Astrocyte (in vitro differentiated cells and primary cell): Measurements from ENCODE around the gene PLCL2. TPM values are rescaled to one million over a fixed set of nuclear protein-coding genes. Genes with fewer than 3 reads are reported as not detected.

Experiments used
- DNase-seq: peaks from one replicate; pipeline ENCODE4 v3.0.0-alpha.2; 2010; ENCODE audit warnings: low read depth
- FAIRE-seq: peaks from 2 replicates; lab custom pipeline; 2011; peaks lifted over from hg19 to GRCh38; lab: Jason Lieb, UNC
- H2AFZ ChIP-seq: 2 replicates; pipeline ENCODE4 v1.6.0; 2012; ENCODE audit warnings: low read depth, low read length, inconsistent platforms
- H3K27ac ChIP-seq: 2 replicates; pipeline ENCODE4 v1.5.1; 2011; ENCODE audit warnings: low read depth, low read length, inconsistent platforms
- H3K27me3 ChIP-seq: 2 replicates; pipeline ENCODE4 v1.6.0; 2011; ENCODE audit warnings: low read length, inconsistent platforms; ENCODE audit not compliant: insufficient read depth
- H3K36me3 ChIP-seq: 2 replicates; pipeline ENCODE4 v1.5.1; 2011; ENCODE audit warnings: low read length, inconsistent platforms; ENCODE audit not compliant: insufficient read depth
- H3K4me1 ChIP-seq: 2 replicates; pipeline ENCODE4 v1.5.1; 2011; ENCODE audit warnings: low read length, inconsistent platforms; ENCODE audit not compliant: insufficient read depth
- H3K4me2 ChIP-seq: 2 replicates; pipeline ENCODE4 v1.6.0; 2012; ENCODE audit warnings: low read length, inconsistent platforms
- H3K4me3 ChIP-seq: 2 replicates; pipeline ENCODE4 v1.5.1; 2011; ENCODE audit warnings: low read depth, mild to moderate bottlenecking, low read length, inconsistent platforms; ENCODE audit not compliant: insufficient read depth
- H3K79me2 ChIP-seq: 2 replicates; pipeline ENCODE4 v1.6.0; 2012; ENCODE audit warnings: mild to moderate bottlenecking, low read length, inconsistent platforms; ENCODE audit not compliant: insufficient read depth
- H3K9ac ChIP-seq: 2 replicates; pipeline ENCODE4 v1.6.0; 2012; ENCODE audit warnings: mild to moderate bottlenecking, low read length, inconsistent platforms
- H3K9me3 ChIP-seq: 2 replicates; pipeline ENCODE4 v1.5.1; 2012; ENCODE audit warnings: low read depth, mild to moderate bottlenecking, low read length, inconsistent platforms; ENCODE audit not compliant: insufficient read depth
- H4K20me1 ChIP-seq: 2 replicates; pipeline ENCODE4 v1.6.0; 2012; ENCODE audit warnings: low read length, inconsistent platforms; ENCODE audit not compliant: insufficient read depth
- H3K27ac Mint-ChIP-seq: one replicate; pipeline ENCODE4 v1.8.0; 2021; ENCODE audit warnings: mild to moderate bottlenecking, mixed read lengths; ENCODE audit not compliant: unreplicated experiment
- H3K27me3 Mint-ChIP-seq: one replicate; pipeline ENCODE4 v1.8.0; 2021; ENCODE audit warnings: low read depth, mixed read lengths; ENCODE audit not compliant: unreplicated experiment
- H3K36me3 Mint-ChIP-seq: one replicate; pipeline ENCODE4 v1.8.0; 2021; ENCODE audit warnings: low read depth, mixed read lengths; ENCODE audit not compliant: unreplicated experiment
- H3K4me1 Mint-ChIP-seq: one replicate; pipeline ENCODE4 v1.8.0; 2021; ENCODE audit warnings: low read depth, mixed read lengths; ENCODE audit not compliant: unreplicated experiment
- H3K4me3 Mint-ChIP-seq: one replicate; pipeline ENCODE4 v1.8.0; 2021; ENCODE audit warnings: mild to moderate bottlenecking, moderate library complexity, mixed read lengths; ENCODE audit not compliant: unreplicated experiment
- H3K9me3 Mint-ChIP-seq: one replicate; pipeline ENCODE4 v1.8.0; 2021; ENCODE audit warnings: mild to moderate bottlenecking, mixed read lengths; ENCODE audit not compliant: unreplicated experiment
- CTCF ChIP-seq: IDR thresholded peaks from 2 replicates; pipeline ENCODE4 v1.5.1; 2011; ENCODE audit warnings: low read depth, mild to moderate bottlenecking, inconsistent platforms, low read length, moderate library complexity; ENCODE audit not compliant: insufficient read depth
- EZH2 ChIP-seq: IDR thresholded peaks from 2 replicates; pipeline ENCODE4 v1.6.1; 2012; ENCODE audit warnings: mild to moderate bottlenecking, low read length, inconsistent platforms; ENCODE audit not compliant: insufficient read depth
- total RNA-seq: library from RNA; stranded (reverse); gene quantifications from 2 replicates; pipeline ENCODE4 v1.2.1, GENCODE V29; 2021

The PLCL2 gene
- total RNA-seq, 1 donor from 2014 or later, result 3.9 TPM

GRCh38 chr3:16916840-16917239, 32.1 kb downstream of the PLCL2 start:
- no peak overlapping the region for H3K4me3 Mint-ChIP-seq
- Histone ChIP-seq H3K27ac (peak overlapping the region; percentile 66), H4K20me1 (peaks cover 3% of the 10 kb centered on the region), H3K4me1 (peaks cover 10% of the 10 kb centered on the region), H2AFZ (no peak overlapping the region), H3K27me3 (no peaks in the 10 kb centered on the region), H3K79me2 (peaks cover 4% of the 10 kb centered on the region), H3K9ac (peak overlapping the region; percentile 0), H3K4me3 (no peak overlapping the region), H3K36me3 (no peaks in the 10 kb centered on the region), H3K4me2 (peak overlapping the region; percentile 58), H3K9me3 (no peaks in the 10 kb centered on the region)
- H3K36me3 Mint-ChIP-seq, result no peaks in the 10 kb centered on the region
- H3K4me1 Mint-ChIP-seq, result peaks cover 12% of the 10 kb centered on the region
- FAIRE-seq (no peak), DNase-seq (no peak)
- H3K27me3 Mint-ChIP-seq, result no peaks in the 10 kb centered on the region
- no peaks in the 10 kb centered on the region for H3K9me3 Mint-ChIP-seq
- H3K27ac Mint-ChIP-seq, result no peak overlapping the region
- TF ChIP-seq EZH2, result no peak
- no peak for TF ChIP-seq CTCF

GRCh38 chr3:16917256-16917935, 32.6 kb downstream of the PLCL2 start:
- Histone ChIP-seq H3K4me3 (no peak overlapping the region), H3K36me3 (no peaks in the 10 kb centered on the region), H3K9ac (peak overlapping the region; percentile 0), H3K79me2 (peaks cover 4% of the 10 kb centered on the region), H3K27ac (peak overlapping the region; percentile 66), H3K4me1 (peaks cover 10% of the 10 kb centered on the region), H4K20me1 (peaks cover 3% of the 10 kb centered on the region), H2AFZ (no peak overlapping the region), H3K9me3 (no peaks in the 10 kb centered on the region), H3K4me2 (peak overlapping the region; percentile 58), H3K27me3 (no peaks in the 10 kb centered on the region)
- TF ChIP-seq CTCF, result no peak
- TF ChIP-seq EZH2, result no peak
- Mint-ChIP-seq H3K27me3 (no peaks in the 10 kb centered on the region), H3K36me3 (no peaks in the 10 kb centered on the region), H3K9me3 (no peaks in the 10 kb centered on the region), H3K4me1 (peaks cover 12% of the 10 kb centered on the region), H3K4me3 (no peak overlapping the region), H3K27ac (no peak overlapping the region)
- DNase-seq (peak; percentile 46), FAIRE-seq (peak; percentile 83)
